ENCODE data around the gene IER2. TPM values are rescaled to one million over a fixed set of nuclear protein-coding genes. Genes with fewer than 3 reads are reported as not detected.

Gene IER2
- total and polyA plus RNA-seq, 2 donors (not counting 1 experiment from before 2014, with no cell fraction given) = 16.5 to 26.4 TPM

- TF ChIP-seq CTCF (conservative IDR thresholded peaks at IDR 0.05 in 1 of 2, IDR thresholded peaks at IDR 0.05 in 1 of 2; ENCODE audit: low read depth in 1 of 2, low read length in 2 of 2) (no peak), EZH2 (IDR thresholded peaks at IDR 0.05; ENCODE audit: low read length, missing control alignments) (no peak)
- H3K27me3 ChIP-seq (ENCODE audit: control insufficient read depth, insufficient read depth, low read length) = no peaks in the 10 kb centered on the region
- no peak for DNase-seq (ENCODE audit: low read depth in 2 of 2)
- no peak overlapping the region for H3K9ac ChIP-seq (ENCODE audit: insufficient read depth, low read length)
- peaks cover 14% of the 10 kb centered on the region for H3K4me1 ChIP-seq (ENCODE audit: control insufficient read depth, extremely low read depth, insufficient read depth, low read length)
- H3K9me3 ChIP-seq (ENCODE audit: control insufficient read depth, insufficient read depth, low read depth, low read length) = no peaks in the 10 kb centered on the region
- H3K4me3 ChIP-seq (replicated peaks in 1 of 4; ENCODE audit: control extremely low read depth in 1 of 4, insufficient read depth in 1 of 4, low read depth in 3 of 4, low read length in 4 of 4) = no peak overlapping the region
- H3K27ac ChIP-seq (ENCODE audit: insufficient read depth, low read length) = peak overlapping the region; percentile 39
- H2AFZ ChIP-seq (ENCODE audit: low read length) = no peak overlapping the region
- no peak overlapping the region for H3K4me2 ChIP-seq (ENCODE audit: extremely low read depth, insufficient read depth, low read length)
- peaks cover 1% of the 10 kb centered on the region for H4K20me1 ChIP-seq (ENCODE audit: control insufficient read depth, extremely low read depth, insufficient read depth, low read length)
- H3K36me3 ChIP-seq (ENCODE audit: control insufficient read depth, insufficient read depth, low read length) = peaks cover 6% of the 10 kb centered on the region
- peaks cover 75% of the 10 kb centered on the region for H3K79me2 ChIP-seq (ENCODE audit: control insufficient read depth, insufficient read depth, low read length)
These were observed 28.5 kb upstream of the IER2 start for GRCh38 chr19:13121551-13122274.

GRCh38 chr19:13122275-13122878 lies 27.8 kb upstream of the IER2 start:
- Histone ChIP-seq H3K4me1 (ENCODE audit: control insufficient read depth, extremely low read depth, insufficient read depth, low read length) (peaks cover 14% of the 10 kb centered on the region), H3K4me2 (ENCODE audit: extremely low read depth, insufficient read depth, low read length) (no peak overlapping the region), H3K27me3 (ENCODE audit: control insufficient read depth, insufficient read depth, low read length) (no peaks in the 10 kb centered on the region), H3K4me3 (replicated peaks in 1 of 4; ENCODE audit: control extremely low read depth in 1 of 4, insufficient read depth in 1 of 4, low read depth in 3 of 4, low read length in 4 of 4) (no peak overlapping the region), H3K9me3 (ENCODE audit: control insufficient read depth, insufficient read depth, low read depth, low read length) (no peaks in the 10 kb centered on the region), H3K36me3 (ENCODE audit: control insufficient read depth, insufficient read depth, low read length) (peaks cover 6% of the 10 kb centered on the region), H3K9ac (ENCODE audit: insufficient read depth, low read length) (no peak overlapping the region), H4K20me1 (ENCODE audit: control insufficient read depth, extremely low read depth, insufficient read depth, low read length) (peaks cover 1% of the 10 kb centered on the region), H3K79me2 (ENCODE audit: control insufficient read depth, insufficient read depth, low read length) (peaks cover 80% of the 10 kb centered on the region), H3K27ac (ENCODE audit: insufficient read depth, low read length) (no peak overlapping the region), H2AFZ (ENCODE audit: low read length) (no peak overlapping the region)
- DNase-seq (ENCODE audit: low read depth in 2 of 2) = no peak
- TF ChIP-seq EZH2 (IDR thresholded peaks at IDR 0.05; ENCODE audit: low read length, missing control alignments) (no peak), CTCF (conservative IDR thresholded peaks at IDR 0.05 in 1 of 2, IDR thresholded peaks at IDR 0.05 in 1 of 2; ENCODE audit: low read depth in 1 of 2, low read length in 2 of 2) (no peak)

GRCh38 chr19:13122980-13123957 lies 26.9 kb upstream of the IER2 start:
- Histone ChIP-seq H3K9ac (ENCODE audit: insufficient read depth, low read length) (no peak overlapping the region), H4K20me1 (ENCODE audit: control insufficient read depth, extremely low read depth, insufficient read depth, low read length) (peaks cover 1% of the 10 kb centered on the region), H3K4me2 (ENCODE audit: extremely low read depth, insufficient read depth, low read length) (no peak overlapping the region), H3K4me1 (ENCODE audit: control insufficient read depth, extremely low read depth, insufficient read depth, low read length) (peaks cover 14% of the 10 kb centered on the region), H3K27me3 (ENCODE audit: control insufficient read depth, insufficient read depth, low read length) (no peaks in the 10 kb centered on the region), H2AFZ (ENCODE audit: low read length) (no peak overlapping the region), H3K9me3 (ENCODE audit: control insufficient read depth, insufficient read depth, low read depth, low read length) (no peaks in the 10 kb centered on the region), H3K4me3 (replicated peaks in 1 of 4; ENCODE audit: control extremely low read depth in 1 of 4, insufficient read depth in 1 of 4, low read depth in 3 of 4, low read length in 4 of 4) (no peak overlapping the region), H3K36me3 (ENCODE audit: control insufficient read depth, insufficient read depth, low read length) (peaks cover 6% of the 10 kb centered on the region), H3K27ac (ENCODE audit: insufficient read depth, low read length) (no peak overlapping the region), H3K79me2 (ENCODE audit: control insufficient read depth, insufficient read depth, low read length) (peaks cover 88% of the 10 kb centered on the region)
- TF ChIP-seq CTCF (conservative IDR thresholded peaks at IDR 0.05 in 1 of 2, IDR thresholded peaks at IDR 0.05 in 1 of 2; ENCODE audit: low read depth in 1 of 2, low read length in 2 of 2) = no peak
- TF ChIP-seq EZH2 (IDR thresholded peaks at IDR 0.05; ENCODE audit: low read length, missing control alignments) = no peak
- no peak for DNase-seq (ENCODE audit: low read depth in 2 of 2)

Data from fibroblast of lung (primary cell).